Spinal cord (tissue), 10 donors: Measurements from ENCODE around the gene C9orf152. TPM values are rescaled to one million over a fixed set of nuclear protein-coding genes. Genes with fewer than 3 reads are reported as not detected.
"Not testable (repeated sequence)": the region's sequence is repeated elsewhere in the genome, so short reads cannot be mapped to it uniquely, and the experiment has no call there.

Experiments
- DNase-seq, 6 donors: peaks; one replicate each; pipeline versions ENCODE4 v3.0.0 to v3.0.0-alpha.2; 2013 to 2015; ENCODE audit warnings: low spot score in 6 of 6, low read depth in 4 of 6
- H3K27ac ChIP-seq: one replicate; pipeline ENCODE4 v1.5.1; 2013; ENCODE audit warnings: low read depth, low read length, control low read depth
- H3K27me3 ChIP-seq: one replicate; pipeline ENCODE4 v1.6.1; 2013; ENCODE audit warnings: low read length; ENCODE audit not compliant: control insufficient read depth, insufficient read depth
- H3K36me3 ChIP-seq: one replicate; pipeline ENCODE4 v1.6.1; 2013; ENCODE audit warnings: low read length; ENCODE audit not compliant: control insufficient read depth, insufficient read depth
- H3K4me1 ChIP-seq: one replicate; pipeline ENCODE4 v1.6.1; 2013; ENCODE audit warnings: low read length; ENCODE audit not compliant: control insufficient read depth, insufficient read depth
- H3K4me3 ChIP-seq: one replicate; pipeline ENCODE4 v1.5.1; 2013; ENCODE audit warnings: low read depth, low read length, control low read depth
- H3K9me3 ChIP-seq: one replicate; pipeline ENCODE4 v1.6.1; 2013; ENCODE audit warnings: low read length; ENCODE audit not compliant: control insufficient read depth, insufficient read depth
- WGBS: methylation state at CpG from one replicate; pipeline ENCODE4 v1.1.5; 2013; ENCODE audit warnings: missing lambda C conversion rate; ENCODE audit not compliant: insufficient coverage; 5-methylcytosine and 5-hydroxymethylcytosine counted together
- long read RNA-seq, 4 donors: transcript quantifications; one replicate each; lab custom pipeline, GENCODE V29; 2026
- polyA plus RNA-seq, 2 donors: library from polyadenylated mRNA; unstranded; fragments of 120-200 nt; gene quantifications; one replicate each; pipeline ENCODE4 v1.2.1, GENCODE V29; 2013; ENCODE audit not compliant: insufficient read length in 2 of 2
- total RNA-seq, 2 donors: library from RNA; depleted of rRNA in 1 of 2; stranded (reverse); fragments of 120-200 nt in 1 of 2; fragments of >200 nt in 1 of 2; gene quantifications; one replicate each; pipeline versions ENCODE4 v1.2.3 to v1.2.4, GENCODE V29; 2013 to 2014
- donor health status: healthy.

C9orf152 gene, protein sequence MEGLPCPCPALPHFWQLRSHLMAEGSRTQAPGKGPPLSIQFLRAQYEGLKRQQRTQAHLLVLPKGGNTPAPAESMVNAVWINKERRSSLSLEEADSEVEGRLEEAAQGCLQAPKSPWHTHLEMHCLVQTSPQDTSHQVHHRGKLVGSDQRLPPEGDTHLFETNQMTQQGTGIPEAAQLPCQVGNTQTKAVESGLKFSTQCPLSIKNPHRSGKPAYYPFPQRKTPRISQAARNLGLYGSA
- total RNA-seq (not detected), polyA plus RNA-seq (under 1 TPM in 1 of 2 donors, not detected in 1; 0.08 TPM)
- long read RNA-seq, donor 1: 0 reads
- long read RNA-seq, donor 2: 0 reads
- long read RNA-seq, donor 3: 0 reads
- long read RNA-seq, donor 4, partial matches to known transcripts: 0 of 3 reads
- long read RNA-seq, donor 4, other reads (novel, unspliced or antisense): 0 of 3 reads

DNA sequence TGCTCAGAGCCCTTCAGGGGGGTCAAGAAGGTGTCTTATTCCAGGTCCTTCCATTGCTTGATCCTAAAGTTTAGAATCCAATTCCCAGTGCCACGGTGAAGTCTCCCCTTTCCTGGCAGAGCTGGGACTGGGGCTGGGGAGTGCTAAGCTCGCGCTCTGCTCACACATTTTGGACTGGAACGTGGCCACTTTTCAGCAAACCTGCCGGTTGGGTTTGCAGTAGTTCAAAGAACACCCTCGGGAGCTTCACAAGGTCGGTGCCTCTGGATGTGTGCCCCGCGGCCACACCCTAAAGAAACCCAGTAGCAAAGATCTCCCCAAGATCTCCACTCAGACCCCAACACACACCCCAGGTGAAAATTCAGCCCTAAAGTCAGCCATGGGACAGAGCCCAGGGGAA, at the start of gene C9orf152:
C9orf152 (minus strand) TSS at position 129 of the 400 bp plus-strand sequence. CDS start 580 bp downstream, outside the sequence.
- WGBS: 85% methylated on average over 9 of the region's 9 CpGs
- H3K9me3 ChIP-seq: no peaks in the 10 kb centered on the region
- no peaks in the 10 kb centered on the region for H3K4me1 ChIP-seq
- H3K36me3 ChIP-seq: no peaks in the 10 kb centered on the region
- H3K27ac ChIP-seq: no peak within 1 kb of the TSS
- DNase-seq: no peak
- no peak within 1 kb of the TSS for H3K4me3 ChIP-seq
- no peaks in the 10 kb centered on the region for H3K27me3 ChIP-seq

- Histone ChIP-seq H3K36me3 (no peaks in the 10 kb centered on the region), H3K27ac (peak overlapping the region; percentile 81), H3K27me3 (no peaks in the 10 kb centered on the region), H3K4me3 (peak overlapping the region; percentile 88), H3K9me3 (no peaks in the 10 kb centered on the region), H3K4me1 (peaks cover 23% of the 10 kb centered on the region)
- peak in 2 of 6 donors; percentile 1 to 20 for DNase-seq
- WGBS: 10% methylated on average over 10 of the region's 14 CpGs
Observed at GRCh38 chr9:110257097-110257841, 49.3 kb upstream of the C9orf152 start.

- DNase-seq: peak; percentile 64 to 95 (median 80)
- under 1% methylated on average over 65 of the region's 65 CpGs for WGBS
- H3K27me3 ChIP-seq: no peaks in the 10 kb centered on the region
Observed at GRCh38 chr9:110256380-110257096, 48.6 kb upstream of the C9orf152 start, which contains the start of gene TXN. Gene TXN (minus strand): TSS chr9:110256507. CDS start chr9:110256435, 72 bp downstream.

GRCh38 chr9:110255463-110256379, 47.8 kb upstream of the C9orf152 start:
- Histone ChIP-seq H3K27ac (peak overlapping the region; percentile 81), H3K9me3 (no peaks in the 10 kb centered on the region), H3K36me3 (no peaks in the 10 kb centered on the region), H3K4me3 (peak overlapping the region; percentile 88), H3K4me1 (peaks cover 23% of the 10 kb centered on the region), H3K27me3 (no peaks in the 10 kb centered on the region)
- peak in 4 of 6 donors; percentile 20 to 57 (median 38) for DNase-seq
- under 1% methylated on average over 81 of the region's 81 CpGs for WGBS

More at GRCh38 chr9:110256380-110257096, 48.6 kb upstream of the C9orf152 start, which contains the start of gene TXN:
- Histone ChIP-seq H3K4me3 (peak within 1 kb of the TSS; percentile 88), H3K9me3 (no peaks in the 10 kb centered on the region), H3K27ac (peak within 1 kb of the TSS; percentile 81), H3K36me3 (no peaks in the 10 kb centered on the region), H3K4me1 (peaks cover 23% of the 10 kb centered on the region)

GRCh38 chr9:110255034-110255462, 47.1 kb upstream of the C9orf152 start:
- Histone ChIP-seq H3K9me3 (no peaks in the 10 kb centered on the region), H3K27ac (peak overlapping the region; percentile 81), H3K27me3 (no peaks in the 10 kb centered on the region), H3K36me3 (no peaks in the 10 kb centered on the region), H3K4me3 (peak overlapping the region; percentile 88), H3K4me1 (peaks cover 23% of the 10 kb centered on the region)
- WGBS: 16% methylated on average over 13 of the region's 17 CpGs
- peak in 4 of 6 donors; percentile 5 to 64 (median 26) for DNase-seq

DNA sequence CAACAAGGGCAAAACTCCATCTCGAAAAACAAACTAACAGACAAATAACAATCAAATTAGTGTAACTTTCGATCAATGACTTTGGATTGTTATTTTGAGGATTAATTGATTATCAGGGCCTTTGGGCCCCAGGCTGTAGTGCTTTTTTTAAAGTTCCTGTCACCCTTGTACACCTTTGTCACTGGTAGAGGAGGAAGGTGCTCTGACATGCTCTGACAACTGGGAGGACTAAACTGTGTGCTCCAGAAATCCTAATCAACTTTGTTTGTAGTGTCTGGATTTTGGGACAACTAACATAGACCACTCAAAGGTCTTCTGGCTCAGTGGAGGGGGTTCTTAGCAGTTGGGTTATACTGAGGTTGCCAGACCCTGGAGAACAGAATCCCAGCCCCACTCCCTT, 46.5 kb upstream of the C9orf152 start:
- Histone ChIP-seq H3K27ac (no peak overlapping the region), H3K36me3 (peaks cover 4% of the 10 kb centered on the region), H3K27me3 (no peaks in the 10 kb centered on the region), H3K9me3 (no peaks in the 10 kb centered on the region), H3K4me1 (peaks cover 23% of the 10 kb centered on the region), H3K4me3 (peak overlapping the region; percentile 88)
- no CpG with 5 or more reads among the region's 2 CpGs for WGBS
- DNase-seq: no peak

DNA sequence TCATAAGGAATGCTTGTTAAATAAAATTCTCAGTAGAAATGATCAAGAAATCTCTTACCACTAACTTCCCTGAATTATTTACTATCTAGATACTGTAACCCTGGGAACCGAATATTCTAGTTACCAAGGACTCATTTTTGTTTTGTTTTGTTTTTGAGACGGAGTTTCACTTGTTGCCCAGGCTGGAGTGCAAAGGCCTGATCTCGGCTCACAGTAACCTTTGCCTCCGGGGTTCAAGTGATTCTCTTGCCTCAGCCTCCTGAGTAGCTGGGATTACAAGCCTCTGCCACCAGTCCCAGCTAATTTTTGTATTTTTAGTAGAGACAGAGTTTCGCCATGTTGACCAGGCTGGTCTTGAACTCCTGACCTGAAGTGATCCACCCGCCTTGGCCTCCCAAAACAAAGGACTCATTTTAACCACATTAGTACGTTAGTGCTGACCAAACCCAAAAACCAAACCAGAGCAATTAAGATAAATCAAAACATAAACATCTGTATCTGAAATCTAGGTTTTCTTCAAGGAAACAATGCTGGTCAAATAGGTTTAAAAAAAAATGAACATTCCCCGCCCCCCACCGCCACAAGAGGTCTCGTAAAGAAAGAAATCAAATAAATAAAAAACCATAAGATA, 44.7 kb upstream of the C9orf152 start:
- no peak overlapping the region for H3K27ac ChIP-seq
- peaks cover 5% of the 10 kb centered on the region for H3K36me3 ChIP-seq
- DNase-seq: no peak
- H3K27me3 ChIP-seq: no peaks in the 10 kb centered on the region
- 60% methylated on average over 1 of the region's 10 CpGs for WGBS
- H3K9me3 ChIP-seq: no peaks in the 10 kb centered on the region
- H3K4me1 ChIP-seq: peaks cover 22% of the 10 kb centered on the region
- H3K4me3 ChIP-seq: no peak overlapping the region

GRCh38 chr9:110251770-110252169, 43.8 kb upstream of the C9orf152 start:
- not testable (repeated sequence) for H3K27me3 ChIP-seq, DNase-seq, H3K27ac ChIP-seq, H3K4me3 ChIP-seq, H3K9me3 ChIP-seq, H3K36me3 ChIP-seq
- peaks cover 14% of the 10 kb centered on the region for H3K4me1 ChIP-seq
- 100% methylated on average over 2 of the region's 5 CpGs for WGBS
